HG02840 (cell line): ENCODE measurements around the gene RNF2.

Source experiments
- ATAC-seq: cut with Tn5 transposase; IDR thresholded peaks from one replicate; pipeline ENCODE4 v1.9.1; 2021; ENCODE audit warnings: mild to moderate bottlenecking, moderate library complexity, moderate number of reproducible peaks; ENCODE audit not compliant: unreplicated experiment, low FRiP score

Gene RNF2

GRCh38 chr1:185087746-185088145 is 42.4 kb downstream of the RNF2 start:
- no peak for ATAC-seq

- no peak for ATAC-seq
Observed at GRCh38 chr1:185091480-185091879, 46.1 kb downstream of the RNF2 start.

GRCh38 chr1:185094761-185095160 is 49.4 kb downstream of the RNF2 start:
- ATAC-seq, result no peak

- no peak for ATAC-seq
Observed at GRCh38 chr1:185096531-185096930, 51.2 kb downstream of the RNF2 start.

GRCh38 chr1:185104083-185104482 is 58.7 kb downstream of the RNF2 start:
- no peak for ATAC-seq

GRCh38 chr1:185105121-185105520 is 59.8 kb downstream of the RNF2 start:
- no peak for ATAC-seq

- no peak for ATAC-seq
Observed at GRCh38 chr1:185108321-185108720, 63.0 kb downstream of the RNF2 start.

GRCh38 chr1:185110145-185110544 is 64.8 kb downstream of the RNF2 start:
- ATAC-seq, result no peak

- ATAC-seq, result no peak
Observed at GRCh38 chr1:185111873-185112272, 66.5 kb downstream of the RNF2 start.

GRCh38 chr1:185112356-185112755 is 67.0 kb downstream of the RNF2 start:
- ATAC-seq, result no peak

- ATAC-seq, result no peak
Observed at GRCh38 chr1:185129708-185130107, 84.3 kb downstream of the RNF2 start.

- ATAC-seq, result no peak
Observed at GRCh38 chr1:185132534-185132933, 87.2 kb downstream of the RNF2 start.

- ATAC-seq, result no peak
Observed at GRCh38 chr1:185137896-185138545, 92.7 kb downstream of the RNF2 start.

- ATAC-seq, result no peak
Observed at GRCh38 chr1:185139246-185139645, 93.9 kb downstream of the RNF2 start.

GRCh38 chr1:185144233-185144632 is 98.9 kb downstream of the RNF2 start:
- ATAC-seq, result no peak

- ATAC-seq, result no peak
Observed at GRCh38 chr1:185151215-185151614, 105.9 kb downstream of the RNF2 start.
